NCI-H446 treated with DMSO at 0.1 percent for 48 hours (cell line): ENCODE data around the gene FAM25G.

ENCODE experiments used
- DNase-seq: peaks from one replicate; lab custom pipeline; 2025; lab: John Stamatoyannopoulos, UW

Gene FAM25G

DNA sequence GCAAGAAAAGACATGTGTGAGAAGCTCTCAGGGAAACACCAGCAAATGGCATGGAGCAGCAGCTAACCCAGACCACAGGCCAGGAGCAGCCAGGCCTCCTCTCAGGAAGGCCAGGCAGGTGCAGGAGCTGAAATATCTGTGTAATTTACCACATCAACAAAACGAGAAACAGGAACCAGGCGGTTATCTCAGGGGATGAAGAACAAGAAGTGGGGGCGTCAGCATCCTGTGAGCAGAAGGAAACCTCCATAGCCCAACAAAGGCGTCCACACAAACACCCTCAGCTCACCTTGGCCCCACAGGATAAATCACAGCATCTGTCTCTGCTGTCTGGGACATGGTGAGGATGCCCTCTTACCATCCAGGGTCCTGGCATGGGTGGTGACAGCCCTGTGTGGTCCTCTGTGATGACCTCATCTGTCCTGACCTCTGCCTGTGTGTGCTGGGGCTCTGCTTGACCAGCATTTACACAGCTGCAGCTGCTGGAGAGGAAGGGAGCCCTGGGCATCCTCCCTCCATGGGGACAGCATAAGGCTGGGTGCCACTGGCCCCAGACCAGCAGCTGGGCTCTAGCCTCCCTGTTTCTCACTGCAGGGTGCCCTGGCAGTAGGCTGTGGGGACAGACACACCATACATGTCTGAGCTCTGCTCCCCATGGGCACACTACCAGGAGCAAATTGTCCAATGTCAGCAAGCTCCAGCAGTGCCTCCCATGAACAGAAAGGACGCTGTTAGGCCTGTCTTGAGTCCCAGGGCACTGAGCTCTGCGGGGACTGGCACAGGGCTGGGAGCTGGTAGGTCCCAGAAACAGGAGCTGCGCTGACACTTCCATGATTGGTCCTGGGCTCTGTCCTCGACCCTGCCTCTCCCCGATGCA, 42.2 kb downstream of the FAM25G start:
- no peak for DNase-seq

- DNase-seq, result no peak
These were observed 43.8 kb downstream of the FAM25G start for GRCh38 chr10:47447705-47448104.

GRCh38 chr10:47447209-47447608, 44.3 kb downstream of the FAM25G start:
- no peak for DNase-seq

GRCh38 chr10:47445720-47446119, 45.8 kb downstream of the FAM25G start:
- DNase-seq, result no peak

DNA sequence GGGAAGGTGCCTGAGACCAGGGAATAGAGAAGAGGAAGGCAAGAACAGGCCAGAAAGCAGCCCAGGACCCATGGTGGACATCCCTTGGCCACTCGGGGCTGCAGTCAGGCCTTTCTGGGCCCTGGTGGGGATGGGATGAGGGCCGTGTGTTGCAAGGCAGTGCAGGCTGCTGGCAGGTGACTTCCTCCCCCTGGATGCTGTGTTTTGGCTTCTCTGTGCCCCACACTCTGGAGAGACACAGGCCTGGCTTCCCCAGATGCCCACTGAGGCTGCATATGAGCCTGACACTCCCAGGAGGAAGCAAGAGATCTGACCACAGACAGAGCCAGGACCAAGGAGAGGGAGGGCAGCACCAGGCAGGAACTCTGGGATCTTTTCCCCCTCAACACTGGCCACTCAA, 47.5 kb downstream of the FAM25G start:
- no peak for DNase-seq

DNA sequence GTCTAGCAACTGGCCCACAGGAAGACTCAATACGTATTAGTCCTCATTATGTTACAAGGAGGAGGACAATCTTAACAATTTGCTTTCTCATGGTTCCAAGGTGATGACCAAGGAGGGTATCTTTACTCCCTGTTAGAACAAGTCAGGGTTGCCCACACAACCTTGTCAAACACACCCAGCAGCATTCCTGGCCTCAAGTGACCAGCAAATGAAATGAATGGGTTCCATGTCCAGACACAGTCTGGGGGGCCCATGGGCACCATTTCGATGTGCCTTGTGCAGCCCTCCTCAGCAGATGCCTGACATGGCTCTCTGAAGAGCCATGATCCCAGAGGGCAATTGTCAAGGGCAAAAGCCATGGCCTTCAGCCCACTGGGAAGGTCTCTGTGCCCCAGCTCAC, 48.4 kb downstream of the FAM25G start:
- DNase-seq, result no peak

DNA sequence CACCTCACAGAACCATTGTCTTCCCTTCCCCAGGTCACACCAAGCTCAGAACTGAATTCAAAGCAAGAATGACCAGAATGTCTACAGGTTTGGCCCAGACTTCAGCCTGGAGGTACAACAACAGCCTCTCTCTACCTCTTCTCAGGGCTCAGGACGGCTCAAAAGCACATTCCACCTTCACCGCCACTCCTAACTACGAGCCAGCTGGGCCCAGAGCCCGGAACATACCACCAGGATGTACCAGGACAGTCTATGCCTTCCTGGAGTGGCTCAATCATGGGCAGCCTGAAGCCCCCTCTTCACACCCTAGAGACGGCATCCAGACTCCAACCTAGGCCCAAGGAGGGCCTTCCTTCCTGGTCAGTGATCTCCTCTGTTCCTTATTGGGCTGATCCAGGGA, 49.1 kb downstream of the FAM25G start:
- DNase-seq, result no peak

- DNase-seq, result no peak
These were observed 49.6 kb downstream of the FAM25G start for GRCh38 chr10:47441938-47442337.

DNA sequence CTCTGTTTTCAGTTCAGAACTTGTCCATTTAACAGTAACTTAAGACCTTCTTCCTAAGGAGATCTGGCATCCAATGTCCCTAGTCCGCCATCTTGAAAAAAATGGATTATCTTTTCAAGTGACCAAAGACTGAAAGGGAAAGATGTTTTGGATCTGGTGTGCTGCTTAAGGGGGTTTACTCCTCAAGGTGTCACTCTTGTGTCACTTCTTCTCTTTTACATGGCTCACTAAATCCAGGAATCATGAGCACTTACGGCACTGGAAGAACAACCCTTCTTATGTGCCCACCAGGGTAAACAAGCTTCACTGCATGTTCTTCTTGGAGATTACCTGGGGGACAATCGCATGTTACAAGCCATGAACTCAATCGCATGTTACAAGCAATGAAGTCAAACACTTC, 51.3 kb downstream of the FAM25G start:
- DNase-seq, result no peak

- DNase-seq, result no peak
These were observed 52.5 kb downstream of the FAM25G start for GRCh38 chr10:47438857-47439474.
